GM10847 (cell line): ENCODE results near the gene SPTBN5.

ENCODE experiments used
- POLR2A ChIP-seq: IDR thresholded peaks from 2 replicates; pipeline ENCODE4 v1.6.1; 2011; ENCODE audit not compliant: insufficient read length; ENCODE audit errors: extremely low read depth

The SPTBN5 gene

GRCh38 chr15:41809121-41809520, 84.7 kb downstream of the SPTBN5 start:
- no peak for TF ChIP-seq POLR2A

- no peak for TF ChIP-seq POLR2A
Measured at GRCh38 chr15:41806291-41807181, 87.3 kb downstream of the SPTBN5 start.

GRCh38 chr15:41805711-41806110, 88.1 kb downstream of the SPTBN5 start:
- TF ChIP-seq POLR2A: no peak

DNA sequence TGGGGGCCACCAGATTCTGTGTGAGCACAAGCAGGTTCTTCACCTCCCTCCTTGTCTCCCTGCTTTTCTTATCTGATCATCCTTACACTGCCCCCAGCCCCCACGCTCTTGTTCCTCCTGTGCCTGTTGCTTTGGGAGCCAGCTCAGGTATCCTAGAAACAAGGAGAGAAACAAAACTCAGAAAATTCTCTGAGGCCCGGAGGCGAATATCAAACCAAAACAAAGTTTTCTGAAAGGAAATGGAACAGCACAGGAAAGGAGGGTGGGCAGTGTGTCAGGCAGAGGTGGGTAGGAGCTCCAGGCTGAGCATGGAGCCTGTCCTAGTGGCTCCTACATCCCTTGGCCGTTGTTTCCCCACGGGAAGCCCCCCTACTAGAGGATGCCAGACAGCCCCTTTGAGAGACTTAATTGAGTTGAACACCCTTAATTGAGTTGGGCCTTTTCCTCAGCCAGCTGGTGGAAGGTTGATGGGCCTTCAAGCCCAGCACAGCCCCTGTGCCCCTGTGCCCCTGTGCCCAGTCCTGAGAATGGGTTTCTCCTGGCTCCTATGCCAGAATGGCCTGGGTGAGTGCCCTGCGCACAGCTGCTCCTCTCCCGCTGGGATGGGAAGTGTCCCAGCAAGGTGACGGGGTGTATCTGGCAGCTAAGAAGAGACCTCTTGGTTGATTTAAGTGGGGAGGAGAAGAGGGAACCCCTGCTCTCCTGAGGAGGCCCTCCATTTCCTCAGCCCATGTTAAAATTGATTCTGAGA, 88.8 kb downstream of the SPTBN5 start:
- no peak for TF ChIP-seq POLR2A

- TF ChIP-seq POLR2A: no peak
Measured at GRCh38 chr15:41804361-41804760, 89.5 kb downstream of the SPTBN5 start.

DNA sequence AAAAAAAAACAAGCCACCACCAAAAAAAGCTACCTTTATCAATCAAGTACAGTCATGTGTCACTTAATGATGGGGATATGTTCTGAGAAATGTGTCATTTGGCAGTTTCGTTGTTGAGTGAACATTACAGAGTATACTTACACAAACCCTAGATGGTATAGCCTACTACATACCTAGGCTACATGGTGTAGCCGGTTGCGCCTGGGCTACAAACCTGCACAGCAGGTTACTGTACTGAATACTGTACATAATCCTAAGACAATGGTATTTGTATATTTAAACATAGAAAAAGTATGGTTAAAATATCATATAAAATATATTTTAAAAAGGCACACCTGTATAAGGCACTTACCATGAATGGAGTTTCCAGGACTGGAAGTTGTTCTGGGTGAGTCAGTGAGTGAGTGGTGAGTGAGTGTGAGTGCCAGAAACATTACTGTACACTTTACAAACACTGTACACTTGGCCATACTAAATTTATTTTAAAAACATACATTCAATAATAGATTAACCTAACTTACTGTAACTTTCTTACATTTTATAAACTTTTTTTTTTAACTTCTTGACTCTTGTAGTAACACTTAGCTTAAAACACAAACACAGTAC, 91.9 kb downstream of the SPTBN5 start:
- TF ChIP-seq POLR2A: no peak

DNA sequence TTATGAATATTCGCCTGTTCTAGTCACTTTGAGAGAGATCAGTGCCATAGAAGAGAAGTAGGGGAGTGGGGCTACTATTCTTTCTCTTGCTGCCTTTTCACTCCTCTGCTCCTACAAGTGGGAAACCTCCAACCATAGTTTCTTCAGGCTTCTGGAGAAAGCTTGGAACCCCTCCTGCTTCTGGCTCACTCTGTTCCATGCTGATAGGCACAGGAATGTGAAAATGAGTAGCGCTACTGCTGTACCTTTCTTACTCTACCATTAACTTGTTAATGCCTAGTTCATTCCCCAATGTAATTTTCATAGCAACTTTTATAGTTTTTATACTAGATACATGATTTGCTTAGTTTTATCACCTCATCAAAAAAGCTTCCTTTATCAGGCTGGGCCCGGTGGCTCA, 92.7 kb downstream of the SPTBN5 start:
- no peak for TF ChIP-seq POLR2A

DNA sequence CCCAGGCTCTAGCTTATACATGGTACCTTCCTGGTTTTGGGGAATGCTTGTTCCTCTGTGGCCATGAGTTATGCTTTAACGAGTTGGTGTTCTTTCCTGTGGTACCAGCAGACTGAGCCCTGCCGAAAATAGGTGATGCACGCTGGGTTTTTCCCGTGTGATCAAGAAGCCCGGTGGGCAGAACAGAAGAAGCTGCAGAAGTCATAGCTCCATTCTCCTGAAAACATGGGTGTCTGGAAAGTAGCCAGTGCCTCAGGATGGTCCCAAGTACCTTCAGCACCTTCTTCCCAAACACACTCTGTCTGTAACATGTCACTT, 94.4 kb downstream of the SPTBN5 start:
- TF ChIP-seq POLR2A: no peak

DNA sequence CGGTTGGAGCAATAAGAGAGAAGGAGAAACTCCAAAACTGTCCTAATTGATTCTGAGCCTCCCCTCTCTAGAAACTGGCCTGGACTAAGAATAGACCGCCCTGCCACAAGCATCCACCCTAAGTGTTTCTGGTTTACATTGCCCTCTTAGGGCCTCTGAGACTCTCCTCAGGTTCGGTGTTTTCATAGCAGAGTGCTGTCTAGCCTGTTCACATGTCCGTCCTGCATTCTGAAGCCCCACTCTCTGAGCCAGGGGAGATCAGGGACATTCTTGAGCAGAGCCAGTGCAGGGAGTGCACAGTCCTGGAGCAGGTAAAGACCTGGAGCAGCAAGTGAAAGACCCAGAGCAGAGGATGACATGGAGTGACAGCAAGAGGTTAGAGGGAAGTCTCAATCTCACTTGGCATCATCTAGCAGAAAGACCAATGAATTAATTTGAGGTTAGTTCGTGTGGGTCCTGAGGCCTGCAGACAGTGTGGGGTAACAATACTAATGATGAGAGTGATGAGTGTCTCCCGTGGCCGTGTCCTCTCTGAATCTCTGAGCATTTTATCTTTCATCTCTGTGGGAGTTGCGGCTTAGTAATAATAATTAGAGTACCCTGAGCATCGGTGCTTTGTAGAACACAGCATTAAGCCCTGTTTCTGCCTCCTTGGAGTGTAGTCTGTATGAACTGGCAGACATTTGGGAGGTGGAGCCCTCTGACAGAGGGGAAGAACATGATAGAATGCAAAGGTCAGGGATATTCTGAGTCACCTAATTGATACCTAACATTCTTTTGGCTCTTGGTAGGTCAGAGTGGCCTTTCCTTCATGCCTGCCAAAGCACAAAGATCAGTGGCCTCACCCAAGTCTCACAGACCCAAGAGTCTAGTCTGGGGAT, 95.0 kb downstream of the SPTBN5 start:
- TF ChIP-seq POLR2A: no peak
